Natural killer cell (primary cell): ENCODE measurements around the gene GPR157. TPM values are rescaled to one million over a fixed set of nuclear protein-coding genes. Genes with fewer than 3 reads are reported as not detected.
A peak's percentile ranks its signal among the peaks of the same experiment; 100 is the strongest.

Experiments used
- ATAC-seq, 3 donors: fragments of 150-1000 bp in 2 of 3; fragments of 200-7000 bp in 1 of 3; cut with Tn5 transposase; 1 replicate in 1 of 3; 2 replicates in 2 of 3; pipeline ENCODE4 v1.10.0; 2021; ENCODE audit warnings: mild to moderate bottlenecking in 2 of 3, moderate library complexity in 2 of 3
- DNase-seq, 2 donors: peaks; one replicate each; pipeline versions ENCODE4 v3.0.0 to v3.0.0-alpha.2; 2013 to 2021; ENCODE audit warnings: mixed read lengths in 1 of 2
- H3K27ac ChIP-seq: one replicate; pipeline ENCODE4 v1.5.1; 2013; ENCODE audit warnings: mild to moderate bottlenecking, low read length
- H3K27me3 ChIP-seq: one replicate; pipeline ENCODE4 v1.6.1; 2013; ENCODE audit warnings: low read length; ENCODE audit not compliant: control insufficient read depth, insufficient read depth
- H3K36me3 ChIP-seq: one replicate; pipeline ENCODE4 v1.6.1; 2013; ENCODE audit warnings: low read length; ENCODE audit not compliant: control insufficient read depth, insufficient read depth
- H3K4me1 ChIP-seq: one replicate; pipeline ENCODE4 v1.6.1; 2013; ENCODE audit warnings: low read length; ENCODE audit not compliant: control insufficient read depth, insufficient read depth
- H3K4me3 ChIP-seq: one replicate; pipeline ENCODE4 v1.5.1; 2013; ENCODE audit warnings: low read length
- H3K9me3 ChIP-seq: one replicate; pipeline ENCODE4 v1.6.1; 2013; ENCODE audit warnings: low read length; ENCODE audit not compliant: control insufficient read depth, insufficient read depth
- H3K27ac Mint-ChIP-seq, 2 donors: one replicate each; pipeline ENCODE4 v1.8.0; 2022; ENCODE audit warnings: mild to moderate bottlenecking in 2 of 2, mixed read lengths in 2 of 2, moderate library complexity in 1 of 2
- H3K27me3 Mint-ChIP-seq, 2 donors: one replicate each; pipeline ENCODE4 v1.8.0; 2022; ENCODE audit warnings: low read depth in 2 of 2, mixed read lengths in 2 of 2
- H3K36me3 Mint-ChIP-seq: one replicate; pipeline ENCODE4 v1.8.0; 2022; ENCODE audit warnings: mixed read lengths
- H3K4me1 Mint-ChIP-seq, 2 donors: one replicate each; pipeline ENCODE4 v1.8.0; 2022; ENCODE audit warnings: mixed read lengths in 2 of 2
- H3K4me3 Mint-ChIP-seq: one replicate; pipeline ENCODE4 v1.8.0; 2022; ENCODE audit warnings: mild to moderate bottlenecking, moderate library complexity, mixed read lengths
- H3K9me3 Mint-ChIP-seq, 2 donors: one replicate each; pipeline ENCODE4 v1.8.0; 2022; ENCODE audit warnings: mixed read lengths in 2 of 2
- CTCF ChIP-seq: fragments of 200-600 bp; IDR thresholded peaks from one replicate; pipeline ENCODE4 v1.8.0; 2022; ENCODE audit warnings: antibody characterized with exemption
- WGBS: methylation state at CpG from one replicate; pipeline ENCODE4 v1.1.7; 2013; ENCODE audit warnings: missing lambda C conversion rate; ENCODE audit not compliant: insufficient coverage; 5-methylcytosine and 5-hydroxymethylcytosine counted together
- intact Hi-C: fragments of 100-400 bp; cut with micrococcal nuclease; formaldehyde crosslinking; loops from one replicate; pipeline ENCODE4 v1.14.2; 2022
- total RNA-seq, 4 donors: library from RNA; stranded (reverse); fragments of 120-200 nt in 1 of 4; gene quantifications; one replicate each; pipeline versions ENCODE4 v1.2.3 to v1.2.4, GENCODE V29; 2013 to 2022

GPR157 gene
- total RNA-seq, 3 donors from 2014 or later (not counting 1 experiment from before 2014, with no cell fraction given): 1.00 to 1.2 (median 1.1) TPM

GRCh38 chr1:9121496-9122409, 7.1 kb downstream of the GPR157 start:
- Mint-ChIP-seq H3K4me3 (no peak overlapping the region), H3K36me3 (no peaks in the 10 kb centered on the region), H3K27me3 (peaks cover 0 to 17% of the 10 kb centered on the region in 2 donors), H3K9me3 (no peaks in the 10 kb centered on the region), H3K27ac (no peak overlapping the region), H3K4me1 (peaks cover 0 to 5% of the 10 kb centered on the region in 2 donors)
- Histone ChIP-seq H3K4me1 (peaks cover 13% of the 10 kb centered on the region), H3K9me3 (no peaks in the 10 kb centered on the region), H3K27me3 (no peaks in the 10 kb centered on the region), H3K27ac (no peak overlapping the region), H3K36me3 (no peaks in the 10 kb centered on the region), H3K4me3 (no peak overlapping the region)
- intact Hi-C loops: no loop called here
- peak in 1 of 2 donors; percentile 76 for DNase-seq
- WGBS: 63% methylated on average over 22 of the region's 22 CpGs
- peak; percentile 52 to 78 (median 58) for ATAC-seq
- no peak for TF ChIP-seq CTCF

- ATAC-seq (no peak), DNase-seq (no peak)
- no peaks in the 10 kb centered on the region for H3K36me3 Mint-ChIP-seq
- H3K4me3 ChIP-seq: no peak overlapping the region
- H3K27me3 ChIP-seq: no peaks in the 10 kb centered on the region
- H3K36me3 ChIP-seq: no peaks in the 10 kb centered on the region
- H3K27ac ChIP-seq: no peak overlapping the region
- no peak for TF ChIP-seq CTCF
- WGBS: 78% methylated on average over 9 of the region's 9 CpGs
- no peaks in the 10 kb centered on the region for H3K9me3 Mint-ChIP-seq
- H3K9me3 ChIP-seq: no peaks in the 10 kb centered on the region
- H3K4me1 ChIP-seq: peaks cover 13% of the 10 kb centered on the region
- H3K27ac Mint-ChIP-seq: no peak overlapping the region
- H3K4me3 Mint-ChIP-seq: no peak overlapping the region
- H3K27me3 Mint-ChIP-seq: peaks cover 0 to 17% of the 10 kb centered on the region in 2 donors
- H3K4me1 Mint-ChIP-seq: peaks cover 0 to 5% of the 10 kb centered on the region in 2 donors
- intact Hi-C loops: no loop called here
Measured at GRCh38 chr1:9120312-9120958, 8.5 kb downstream of the GPR157 start.

- no peak overlapping the region for H3K4me3 ChIP-seq
- ATAC-seq (peak in 1 of 3 donors; percentile 37), DNase-seq (no peak)
- no peaks in the 10 kb centered on the region for H3K27me3 ChIP-seq
- TF ChIP-seq CTCF: no peak
- 41% methylated on average over 9 of the region's 9 CpGs for WGBS
- no peaks in the 10 kb centered on the region for H3K36me3 ChIP-seq
- no peak overlapping the region for H3K27ac ChIP-seq
- Mint-ChIP-seq H3K36me3 (no peaks in the 10 kb centered on the region), H3K9me3 (no peaks in the 10 kb centered on the region), H3K4me1 (peaks cover 0 to 5% of the 10 kb centered on the region in 2 donors), H3K27me3 (peaks cover 0 to 12% of the 10 kb centered on the region in 2 donors), H3K27ac (no peak overlapping the region), H3K4me3 (no peak overlapping the region)
- no peaks in the 10 kb centered on the region for H3K9me3 ChIP-seq
- intact Hi-C loops: no loop called here
- H3K4me1 ChIP-seq: peaks cover 13% of the 10 kb centered on the region
Measured at GRCh38 chr1:9119745-9120144, 9.2 kb downstream of the GPR157 start.
